Epithelial cell of prostate (primary cell): ENCODE data around the gene SP5.

Experiments
- DNase-seq: peaks from one replicate; pipeline ENCODE4 v3.0.0-alpha.2; 2011; ENCODE audit warnings: low read depth, low spot score
- H3K27ac ChIP-seq: fragments of 450-650 bp; 2 replicates; pipeline ENCODE4 v1.5.1; 2017; ENCODE audit warnings: mild to moderate bottlenecking

SP5 gene

GRCh38 chr2:170707821-170708795 is 7.0 kb upstream of the SP5 start:
- DNase-seq: no peak
- H3K27ac ChIP-seq: no peak overlapping the region

- no peak overlapping the region for H3K27ac ChIP-seq
- no peak for DNase-seq
Measured at GRCh38 chr2:170710609-170710979, 4.5 kb upstream of the SP5 start.

DNA sequence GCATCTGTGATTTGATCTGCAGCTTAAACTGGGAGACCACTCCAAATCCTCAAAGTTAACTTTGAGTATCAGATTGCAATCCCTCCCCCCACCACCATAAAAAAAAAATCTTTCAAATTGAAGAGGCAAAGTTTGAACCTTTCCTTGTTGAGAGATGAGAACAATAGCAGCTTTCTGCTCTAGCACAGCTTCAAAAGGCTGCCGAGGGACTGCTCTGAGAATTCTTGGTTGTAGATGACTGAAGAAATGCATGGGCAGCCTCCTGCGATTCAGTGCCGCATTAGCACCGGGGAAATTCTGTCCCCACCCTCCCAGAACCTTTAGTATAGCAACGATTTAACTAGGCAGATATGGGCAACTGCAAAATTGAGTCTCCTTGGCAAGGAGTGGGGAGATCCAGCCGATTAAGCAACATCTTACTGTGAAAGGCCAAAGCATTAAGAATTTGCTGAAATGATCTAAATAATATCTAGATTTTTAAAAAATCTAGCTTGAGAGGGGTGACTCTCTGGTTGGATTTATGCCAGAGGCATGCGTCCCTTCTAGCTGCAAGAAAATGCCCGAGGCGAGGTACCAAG is 3.9 kb upstream of the SP5 start:
- H3K27ac ChIP-seq: no peak overlapping the region

DNA sequence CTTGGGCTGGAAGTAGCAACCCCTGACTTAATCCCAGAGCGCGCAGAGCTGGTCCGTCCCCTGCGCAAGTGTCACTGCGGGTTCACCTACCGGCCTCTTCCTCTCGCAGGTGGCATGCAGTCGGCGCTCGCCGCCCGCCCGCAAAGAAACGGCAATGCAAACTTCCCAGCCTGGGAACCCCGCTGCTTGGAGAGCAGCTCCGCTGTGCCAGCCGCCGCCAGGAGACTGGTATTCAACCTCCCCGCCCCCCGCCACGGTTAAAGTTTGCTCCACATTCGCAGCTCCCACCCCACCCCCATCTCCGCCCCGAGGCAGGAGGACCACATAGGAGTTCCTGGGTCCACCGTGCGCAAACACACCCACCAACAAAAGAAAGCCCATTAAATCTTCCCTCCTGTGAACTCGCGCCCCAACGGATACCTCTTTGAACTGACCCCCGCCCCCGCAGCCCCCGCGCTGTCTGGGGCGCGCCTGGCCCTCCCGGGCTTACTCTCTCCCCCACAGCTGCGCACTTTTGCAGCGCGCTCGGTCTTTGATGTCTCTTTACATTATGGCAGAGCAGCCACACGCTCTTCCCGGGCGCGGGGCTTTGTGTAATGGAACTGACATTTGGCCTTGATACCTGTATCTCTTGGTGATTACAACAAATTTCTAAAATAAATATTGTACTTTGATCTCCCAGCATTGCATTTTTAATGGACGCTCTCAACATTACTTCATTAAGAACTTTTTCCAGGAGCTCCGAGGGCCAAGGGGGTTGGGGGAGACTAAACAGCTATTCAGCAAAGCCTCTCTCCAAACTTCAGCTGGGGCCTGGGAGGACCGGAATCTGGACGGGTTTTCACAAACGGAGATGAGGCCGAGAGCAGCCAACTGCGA is 3.1 kb upstream of the SP5 start:
- no peak overlapping the region for H3K27ac ChIP-seq
- DNase-seq: no peak

More for the DNA sequence above, 3.9 kb upstream of the SP5 start:
- DNase-seq: no peak

- no peak overlapping the region for H3K27ac ChIP-seq
- no peak for DNase-seq
Measured at GRCh38 chr2:170712653-170713542, 2.2 kb upstream of the SP5 start.

DNA sequence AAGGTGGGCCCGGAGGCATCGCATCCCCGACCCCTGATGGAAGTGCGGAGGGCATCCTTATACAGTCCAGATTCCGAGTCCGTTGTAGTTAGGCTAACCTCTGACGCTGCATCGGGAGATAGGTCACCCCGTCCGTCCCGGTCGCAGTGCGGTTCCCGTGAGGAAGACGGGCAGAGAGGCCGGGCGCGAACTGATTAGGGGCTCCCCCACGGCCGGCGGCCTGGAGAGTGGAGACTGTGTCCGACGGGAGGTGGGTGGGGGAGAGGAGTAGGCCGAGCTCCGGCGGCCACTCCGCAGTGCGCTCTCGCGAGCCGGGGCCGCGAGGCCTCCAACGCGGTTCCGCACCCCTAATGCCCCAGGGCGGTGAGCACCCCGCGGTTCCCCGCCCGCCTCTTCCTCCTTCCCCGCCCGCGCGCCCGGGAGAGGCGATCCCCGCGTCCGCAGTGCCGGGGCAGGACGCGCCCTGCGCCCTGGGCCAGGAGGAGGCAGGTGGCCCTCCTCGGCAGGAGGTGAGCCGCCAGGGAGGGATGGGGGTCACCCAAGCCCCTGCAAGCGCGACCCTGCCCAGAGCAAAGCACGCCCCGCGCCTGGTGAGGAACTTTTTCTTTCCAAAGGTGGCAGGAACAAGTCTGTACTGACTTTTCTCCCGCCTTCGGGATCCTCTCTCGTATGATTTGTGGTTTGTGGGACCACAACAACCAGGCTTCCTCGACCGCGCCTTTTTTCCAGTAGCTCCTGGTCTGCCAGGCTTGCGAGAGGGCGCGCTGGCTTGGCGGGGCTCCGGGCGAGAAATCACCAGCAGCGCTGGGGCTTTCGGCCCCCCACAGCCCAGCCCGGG is 1.4 kb upstream of the SP5 start:
- no peak for DNase-seq

GRCh38 chr2:170714381-170715061 is 616 bp upstream of the SP5 start:
- no peak overlapping the region for H3K27ac ChIP-seq
- DNase-seq: no peak

More for the DNA sequence above, 1.4 kb upstream of the SP5 start:
- no peak overlapping the region for H3K27ac ChIP-seq

DNA sequence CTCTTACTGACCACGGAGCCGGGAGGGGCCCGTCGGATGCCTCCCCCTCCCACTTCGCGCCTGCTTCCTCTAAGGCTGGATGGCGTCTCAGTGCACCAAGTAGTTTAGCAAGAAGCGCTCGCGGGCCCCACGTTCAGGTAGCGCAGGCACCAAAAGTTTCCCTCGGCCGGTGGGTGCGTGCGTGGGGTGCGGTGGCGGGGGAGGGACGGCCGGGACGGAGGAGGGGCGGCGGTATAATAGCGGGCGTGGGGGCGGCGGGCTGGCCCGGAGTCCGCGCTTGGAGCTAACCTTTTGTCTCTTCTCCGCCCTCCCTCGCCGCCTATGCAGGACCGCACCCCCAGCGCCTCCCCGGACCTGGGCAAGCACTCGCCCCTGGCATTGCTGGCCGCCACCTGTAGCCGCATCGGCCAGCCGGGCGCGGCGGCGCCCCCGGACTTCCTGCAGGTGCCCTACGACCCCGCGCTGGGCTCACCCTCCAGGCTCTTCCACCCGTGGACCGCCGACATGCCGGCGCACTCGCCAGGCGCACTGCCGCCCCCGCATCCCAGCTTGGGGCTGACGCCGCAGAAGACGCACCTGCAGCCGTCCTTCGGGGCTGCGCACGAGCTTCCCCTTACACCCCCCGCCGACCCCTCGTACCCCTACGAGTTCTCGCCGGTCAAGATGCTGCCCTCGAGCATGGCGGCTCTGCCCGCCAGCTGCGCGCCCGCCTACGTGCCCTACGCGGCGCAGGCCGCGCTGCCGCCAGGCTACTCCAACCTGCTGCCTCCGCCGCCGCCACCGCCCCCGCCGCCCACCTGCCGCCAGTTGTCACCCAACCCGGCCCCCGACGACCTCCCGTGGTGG is 1.0 kb downstream of the SP5 start:
- no peak for DNase-seq

GRCh38 chr2:170716851-170717598 is 1.9 kb downstream of the SP5 start:
- no peak for DNase-seq
- no peak overlapping the region for H3K27ac ChIP-seq

More for the DNA sequence above, 1.0 kb downstream of the SP5 start:
- no peak overlapping the region for H3K27ac ChIP-seq

GRCh38 chr2:170717599-170717963 is 2.4 kb downstream of the SP5 start:
- no peak overlapping the region for H3K27ac ChIP-seq
- no peak for DNase-seq

GRCh38 chr2:170717991-170718589 is 3.0 kb downstream of the SP5 start:
- DNase-seq: no peak
- H3K27ac ChIP-seq: no peak overlapping the region

DNA sequence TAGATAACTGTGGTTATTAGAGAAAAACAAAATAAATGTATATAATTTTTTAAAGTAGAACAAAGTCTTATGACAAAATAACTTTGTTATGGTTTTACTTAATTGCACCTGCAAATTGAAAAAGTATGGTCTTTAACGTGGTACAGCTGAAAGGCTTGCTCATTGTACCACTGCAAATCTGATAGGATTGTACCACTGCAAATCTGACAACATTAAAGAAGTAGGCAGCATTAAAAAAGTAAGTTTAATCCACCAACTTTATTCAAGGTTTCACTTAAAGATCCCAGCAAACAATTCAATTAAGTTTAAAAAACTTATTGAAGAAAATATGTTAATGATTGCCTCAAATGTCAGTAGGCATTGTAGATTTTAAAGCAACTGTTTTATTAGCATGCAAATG is 4.7 kb downstream of the SP5 start:
- H3K27ac ChIP-seq: no peak overlapping the region
- DNase-seq: no peak

GRCh38 chr2:170721678-170722077 is 6.5 kb downstream of the SP5 start:
- H3K27ac ChIP-seq: no peak overlapping the region
- no peak for DNase-seq

GRCh38 chr2:170722301-170722700 is 7.2 kb downstream of the SP5 start:
- no peak overlapping the region for H3K27ac ChIP-seq
- no peak for DNase-seq

DNA sequence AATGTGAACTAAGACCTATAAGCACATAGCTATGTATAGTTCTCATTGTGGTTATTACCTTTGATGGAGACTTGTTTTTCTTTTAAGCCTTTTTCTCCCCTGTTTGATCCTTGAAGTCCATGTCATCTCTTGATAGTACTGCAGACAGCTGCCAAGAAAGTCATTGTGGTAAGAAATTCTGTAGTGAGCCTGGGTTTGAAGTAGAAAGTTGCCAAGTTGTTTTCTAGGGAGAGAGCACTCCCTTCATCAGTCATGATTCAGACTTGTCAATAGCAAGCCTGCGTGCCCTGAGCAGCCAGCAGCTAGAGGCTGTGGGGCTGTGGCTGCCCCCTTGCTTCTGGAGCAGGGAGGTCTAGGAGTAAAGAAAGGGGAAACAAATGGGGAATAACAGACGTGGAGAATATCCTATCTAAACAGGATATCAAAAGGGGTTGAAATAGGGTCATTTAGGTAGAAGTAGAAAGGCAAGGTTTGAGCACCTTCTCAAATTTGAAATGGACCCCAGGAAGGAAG is 8.4 kb downstream of the SP5 start:
- no peak overlapping the region for H3K27ac ChIP-seq
- DNase-seq: no peak
